Endodermal cell (in vitro differentiated cells): Measurements from ENCODE around the gene ECE1. TPM values are rescaled to one million over a fixed set of nuclear protein-coding genes. Genes with fewer than 3 reads are reported as not detected.

Experiments
- DNase-seq: peaks from one replicate; pipeline ENCODE4 v3.0.0-alpha.2; 2017
- H3K27ac ChIP-seq: 2 replicates; pipeline ENCODE4 v1.5.1; 2013; ENCODE audit warnings: mild to moderate bottlenecking, low read depth, low read length, moderate library complexity
- H3K27me3 ChIP-seq: 2 replicates; pipeline ENCODE4 v1.6.1; 2013; ENCODE audit warnings: mild to moderate bottlenecking, low read length, moderate library complexity; ENCODE audit not compliant: insufficient read depth, control insufficient read depth, poor library complexity, severe bottlenecking
- H3K36me3 ChIP-seq: 2 replicates; pipeline ENCODE4 v1.7.0; 2013; ENCODE audit warnings: mild to moderate bottlenecking, low read length, moderate library complexity; ENCODE audit not compliant: control insufficient read depth, insufficient read depth
- H3K4me1 ChIP-seq: one replicate; pipeline ENCODE4 v1.7.0; 2013; ENCODE audit warnings: low read length; ENCODE audit not compliant: control insufficient read depth, insufficient read depth
- H3K4me3 ChIP-seq: 2 replicates; pipeline ENCODE4 v1.5.1; 2013; ENCODE audit warnings: mild to moderate bottlenecking, low read length, moderate library complexity
- H3K9ac ChIP-seq: 2 replicates; pipeline ENCODE4 v1.6.1; 2013; ENCODE audit warnings: mild to moderate bottlenecking, low read length, moderate library complexity; ENCODE audit not compliant: poor library complexity, severe bottlenecking; ENCODE audit errors: extremely low read depth
- H3K9me3 ChIP-seq: 2 replicates; pipeline ENCODE4 v1.6.1; 2013; ENCODE audit warnings: mild to moderate bottlenecking, low read length, moderate library complexity; ENCODE audit not compliant: control insufficient read depth
- H3K27ac Mint-ChIP-seq: 2 replicates; pipeline ENCODE4 v1.8.0; 2020; ENCODE audit warnings: mixed read lengths
- H3K27me3 Mint-ChIP-seq: 2 replicates; pipeline ENCODE4 v1.8.0; 2021; ENCODE audit warnings: mild to moderate bottlenecking, mixed read lengths; ENCODE audit not compliant: insufficient read depth
- H3K36me3 Mint-ChIP-seq: 2 replicates; pipeline ENCODE4 v1.8.0; 2020; ENCODE audit warnings: low read depth, mixed read lengths
- H3K4me1 Mint-ChIP-seq: 2 replicates; pipeline ENCODE4 v1.8.0; 2020; ENCODE audit warnings: mixed read lengths
- H3K4me3 Mint-ChIP-seq: 2 replicates; pipeline ENCODE4 v1.8.0; 2020; ENCODE audit warnings: mild to moderate bottlenecking, moderate library complexity, mixed read lengths
- H3K9me3 Mint-ChIP-seq: 2 replicates; pipeline ENCODE4 v1.8.0; 2020; ENCODE audit warnings: mild to moderate bottlenecking, mixed read lengths
- WGBS, 2 experiments: methylation state at CpG; one replicate each; pipeline versions ENCODE4 v1.1.5 to v1.1.7; 2013; ENCODE audit warnings: missing lambda C conversion rate in 2 of 2, mixed read lengths in 1 of 2; ENCODE audit not compliant: insufficient coverage in 1 of 2, insufficient read length in 1 of 2; 5-methylcytosine and 5-hydroxymethylcytosine counted together
- total RNA-seq, 2 donors: library from RNA; stranded (reverse); fragmentation: NEBNext Ultra II Directional in 1 of 2; extraction: Animal tissue kit (Norgen Biotek cat#: 25700) in 1 of 2; gene quantifications; 2 replicates in 1 of 2; 3 replicates in 1 of 2; pipeline ENCODE4 v1.2.1, GENCODE V29; 2021
- TF ChIP-seq, protein P1 (sequence below): fragments of 200-600 bp; sonication (generic); conservative IDR thresholded peaks from 2 replicates; pipeline ENCODE4 v1.5.0; 2021; ENCODE audit warnings: antibody characterized with exemption, mild to moderate bottlenecking

ECE1 gene
- total RNA-seq, 2 donors from 2014 or later = 47.8 to 57.9 TPM

DNA sequence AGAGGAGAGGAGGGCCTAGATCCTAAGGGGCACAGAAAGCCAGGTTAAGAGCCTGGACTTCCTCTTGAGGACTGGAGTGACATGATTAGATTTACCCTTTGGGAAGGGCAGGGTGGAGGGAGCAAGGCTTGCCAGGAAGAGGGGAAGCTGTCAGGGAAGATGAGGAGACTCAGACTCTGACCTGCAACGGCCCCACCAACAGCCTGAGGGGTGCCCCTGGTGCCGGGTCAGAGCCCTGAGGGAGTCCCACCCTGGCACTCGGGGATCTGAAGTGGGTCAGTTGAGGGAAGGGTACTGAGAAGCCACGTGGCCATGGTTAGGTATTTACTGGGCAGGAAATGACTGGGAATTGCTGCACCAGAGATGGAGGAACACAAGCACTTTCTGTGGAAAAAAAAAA lies 9.8 kb downstream of the ECE1 start:
- H3K27ac Mint-ChIP-seq = peak overlapping the region; percentile 19
- H3K9me3 Mint-ChIP-seq = no peaks in the 10 kb centered on the region
- peaks cover 7% of the 10 kb centered on the region for H3K36me3 Mint-ChIP-seq
- TF ChIP-seq, protein P1, sequence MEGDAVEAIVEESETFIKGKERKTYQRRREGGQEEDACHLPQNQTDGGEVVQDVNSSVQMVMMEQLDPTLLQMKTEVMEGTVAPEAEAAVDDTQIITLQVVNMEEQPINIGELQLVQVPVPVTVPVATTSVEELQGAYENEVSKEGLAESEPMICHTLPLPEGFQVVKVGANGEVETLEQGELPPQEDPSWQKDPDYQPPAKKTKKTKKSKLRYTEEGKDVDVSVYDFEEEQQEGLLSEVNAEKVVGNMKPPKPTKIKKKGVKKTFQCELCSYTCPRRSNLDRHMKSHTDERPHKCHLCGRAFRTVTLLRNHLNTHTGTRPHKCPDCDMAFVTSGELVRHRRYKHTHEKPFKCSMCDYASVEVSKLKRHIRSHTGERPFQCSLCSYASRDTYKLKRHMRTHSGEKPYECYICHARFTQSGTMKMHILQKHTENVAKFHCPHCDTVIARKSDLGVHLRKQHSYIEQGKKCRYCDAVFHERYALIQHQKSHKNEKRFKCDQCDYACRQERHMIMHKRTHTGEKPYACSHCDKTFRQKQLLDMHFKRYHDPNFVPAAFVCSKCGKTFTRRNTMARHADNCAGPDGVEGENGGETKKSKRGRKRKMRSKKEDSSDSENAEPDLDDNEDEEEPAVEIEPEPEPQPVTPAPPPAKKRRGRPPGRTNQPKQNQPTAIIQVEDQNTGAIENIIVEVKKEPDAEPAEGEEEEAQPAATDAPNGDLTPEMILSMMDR = no peak
- H3K36me3 ChIP-seq = peaks cover 6% of the 10 kb centered on the region
- peaks cover 18% of the 10 kb centered on the region for H3K4me1 Mint-ChIP-seq
- DNase-seq = no peak
- H3K4me1 ChIP-seq = peaks cover 10% of the 10 kb centered on the region
- no peaks in the 10 kb centered on the region for H3K27me3 ChIP-seq
- no peak overlapping the region for H3K9ac ChIP-seq
- H3K9me3 ChIP-seq = no peaks in the 10 kb centered on the region
- H3K4me3 ChIP-seq = no peak overlapping the region
- no peak overlapping the region for H3K27ac ChIP-seq
- H3K4me3 Mint-ChIP-seq = no peak overlapping the region
- no peaks in the 10 kb centered on the region for H3K27me3 Mint-ChIP-seq
- WGBS, 2 experiments = 89 to 92% methylated on average over 3 to 4 of the region's 4 CpGs

DNA sequence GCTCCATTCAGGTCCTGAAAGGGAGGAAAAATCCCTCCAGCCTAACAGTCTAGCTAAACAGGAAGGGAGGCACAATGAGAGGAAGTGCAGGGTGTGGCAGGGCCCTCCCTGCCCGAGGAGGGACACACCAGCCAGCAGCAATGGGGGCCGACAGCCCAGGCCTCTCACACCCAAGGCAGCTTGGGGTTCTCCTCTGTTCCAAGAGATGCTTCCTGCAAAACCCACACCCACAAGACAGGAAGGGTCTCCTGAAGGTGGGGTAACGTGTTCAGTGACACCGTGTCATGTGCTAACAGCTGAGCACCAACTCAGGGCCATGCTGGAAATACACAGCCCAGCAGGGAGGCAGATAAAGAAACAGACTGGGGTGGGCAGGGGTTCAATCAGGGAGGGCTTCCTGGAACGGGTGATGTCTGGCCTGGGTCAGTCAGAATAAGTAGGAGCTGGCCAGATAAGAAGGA lies 10.2 kb downstream of the ECE1 start:
- no peaks in the 10 kb centered on the region for H3K27me3 Mint-ChIP-seq
- peaks cover 18% of the 10 kb centered on the region for H3K4me1 Mint-ChIP-seq
- no peak overlapping the region for H3K9ac ChIP-seq
- no peak overlapping the region for H3K4me3 ChIP-seq
- H3K27me3 ChIP-seq = no peaks in the 10 kb centered on the region
- H3K9me3 Mint-ChIP-seq = no peaks in the 10 kb centered on the region
- TF ChIP-seq, protein P1 = no peak
- H3K27ac Mint-ChIP-seq = peak overlapping the region; percentile 58
- H3K4me1 ChIP-seq = peaks cover 8% of the 10 kb centered on the region
- no peak overlapping the region for H3K4me3 Mint-ChIP-seq
- DNase-seq = no peak
- peaks cover 7% of the 10 kb centered on the region for H3K36me3 Mint-ChIP-seq
- WGBS, 2 experiments = 84 to 86% methylated on average over 3 to 5 of the region's 5 CpGs
- H3K36me3 ChIP-seq = peaks cover 6% of the 10 kb centered on the region
- H3K27ac ChIP-seq = no peak overlapping the region
- no peaks in the 10 kb centered on the region for H3K9me3 ChIP-seq

DNA sequence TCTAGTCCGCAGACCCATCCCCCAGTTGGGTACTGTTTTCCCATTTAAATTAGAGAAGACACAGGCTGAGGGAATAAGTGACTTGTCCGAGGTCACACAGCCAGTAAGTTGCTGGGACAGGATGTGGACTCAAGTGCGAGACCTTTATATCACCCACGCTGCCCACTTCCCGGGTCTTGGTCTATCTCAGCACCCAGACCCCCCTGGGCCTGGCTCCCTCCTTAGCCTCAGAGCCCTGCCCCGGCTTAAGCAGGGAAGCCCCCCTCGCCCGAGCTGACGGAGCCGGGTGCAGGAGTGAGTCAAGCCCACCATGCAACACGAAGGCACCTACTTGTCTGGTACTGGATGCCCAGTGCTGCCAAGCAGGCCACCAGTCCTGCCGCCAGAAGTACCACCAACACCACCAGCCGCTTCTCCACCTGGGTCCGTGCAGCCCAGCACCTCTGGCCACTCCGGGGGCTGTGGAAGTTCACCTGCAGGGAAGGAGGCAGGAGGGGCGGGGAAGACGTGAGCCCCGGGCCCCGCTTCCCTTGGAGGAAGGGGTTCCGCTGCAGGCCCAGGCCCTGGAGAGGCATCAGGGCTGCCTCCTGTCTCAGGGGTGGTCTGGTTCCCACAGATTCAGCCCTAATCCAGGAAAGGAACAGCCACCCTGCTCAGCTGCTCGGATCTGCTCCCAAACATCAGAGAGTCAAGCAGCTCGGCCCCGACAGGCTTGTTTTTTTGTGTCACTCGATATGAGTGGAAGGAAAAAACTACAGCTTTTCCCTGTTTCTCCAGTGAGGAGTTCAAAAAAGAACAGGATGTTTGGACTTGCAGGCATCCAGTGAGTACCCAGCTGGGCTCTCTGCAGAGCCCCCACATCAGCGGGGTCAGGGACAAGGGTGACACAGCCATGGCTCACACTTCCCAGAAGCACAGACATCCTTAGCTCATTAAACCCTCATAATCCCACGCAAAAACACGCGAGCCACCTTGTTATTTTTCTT lies 11.1 kb downstream of the ECE1 start:
- H3K9ac ChIP-seq = no peak overlapping the region
- Mint-ChIP-seq H3K9me3 (no peaks in the 10 kb centered on the region), H3K4me3 (no peak overlapping the region), H3K27me3 (no peaks in the 10 kb centered on the region), H3K27ac (peak overlapping the region; percentile 58), H3K4me1 (peaks cover 12% of the 10 kb centered on the region), H3K36me3 (peaks cover 7% of the 10 kb centered on the region)
- H3K4me3 ChIP-seq = no peak overlapping the region
- peak overlapping the region; percentile 36 for H3K27ac ChIP-seq
- H3K4me1 ChIP-seq = peaks cover 5% of the 10 kb centered on the region
- H3K27me3 ChIP-seq = no peaks in the 10 kb centered on the region
- peaks cover 6% of the 10 kb centered on the region for H3K36me3 ChIP-seq
- H3K9me3 ChIP-seq = no peaks in the 10 kb centered on the region
- WGBS, 2 experiments = 91 to 92% methylated on average over 15 to 28 of the region's 28 CpGs
- no peak for DNase-seq
- TF ChIP-seq, protein P1 = no peak
